Smooth muscle cell (in vitro differentiated cells): ENCODE results near the gene HELZ. TPM values are rescaled to one million over a fixed set of nuclear protein-coding genes. Genes with fewer than 3 reads are reported as not detected.

ENCODE experiments used
- DNase-seq: peaks from one replicate; lab custom pipeline; 2025; ENCODE audit not compliant: unreplicated experiment; lab: John Stamatoyannopoulos, UW
- H2AFZ ChIP-seq: fragments of 200-600 bp; sonication (generic); 2 replicates; pipeline ENCODE4 v1.6.0; 2016; ENCODE audit warnings: antibody characterized with exemption, low read depth, mild to moderate bottlenecking
- H3F3A ChIP-seq: fragments of 200-600 bp; sonication (generic); 2 replicates; pipeline ENCODE4 v1.6.0; 2017; ENCODE audit warnings: antibody characterized with exemption, low read depth
- H3K27ac ChIP-seq: fragments of 200-600 bp; sonication (generic); 2 replicates; pipeline ENCODE4 v1.5.1; 2016; ENCODE audit warnings: low read depth, mild to moderate bottlenecking
- H3K27me3 ChIP-seq: fragments of 200-600 bp; sonication (generic); 2 replicates; pipeline ENCODE4 v1.6.1; 2016; ENCODE audit warnings: low read depth, mild to moderate bottlenecking
- H3K36me3 ChIP-seq: fragments of 200-600 bp; sonication (generic); 2 replicates; pipeline ENCODE4 v1.5.1; 2016; ENCODE audit warnings: low read depth
- H3K4me1 ChIP-seq: fragments of 200-600 bp; sonication (generic); 2 replicates; pipeline ENCODE4 v1.5.1; 2016; ENCODE audit warnings: low read depth
- H3K4me2 ChIP-seq: fragments of 200-600 bp; sonication (generic); 2 replicates; pipeline ENCODE4 v1.6.0; 2016; ENCODE audit warnings: mild to moderate bottlenecking
- H3K4me3 ChIP-seq: fragments of 200-600 bp; sonication (generic); 2 replicates; pipeline ENCODE4 v1.5.1; 2016; ENCODE audit warnings: mild to moderate bottlenecking
- H3K79me2 ChIP-seq: fragments of 200-600 bp; sonication (generic); 2 replicates; pipeline ENCODE4 v1.6.0; 2016; ENCODE audit warnings: low read depth, mild to moderate bottlenecking
- H3K9ac ChIP-seq: fragments of 200-600 bp; sonication (generic); 2 replicates; pipeline ENCODE4 v1.6.0; 2016; ENCODE audit warnings: low read depth
- H3K9me3 ChIP-seq: fragments of 200-600 bp; sonication (generic); replicated peaks from 2 replicates; pipeline ENCODE4 v1.5.1; 2016; ENCODE audit warnings: low read depth
- H4K20me1 ChIP-seq: fragments of 200-600 bp; sonication (generic); 2 replicates; pipeline ENCODE4 v1.6.0; 2016; ENCODE audit warnings: low read depth
- WGBS: methylation state at CpG from one replicate; pipeline ENCODE4 v1.1.7; 2016; ENCODE audit warnings: low lambda C conversion rate; 5-methylcytosine and 5-hydroxymethylcytosine counted together
- polyA plus RNA-seq: library from polyadenylated mRNA; unstranded; fragments of >200 nt; fragmentation: Nextera tagmentation; extraction: Ambion mirVana; gene quantifications from 2 replicates; pipeline ENCODE4 v1.2.1, GENCODE V29; 2016
- total RNA-seq: library from RNA; depleted of rRNA; stranded (reverse); fragments of >200 nt; gene quantifications from 2 replicates; pipeline ENCODE4 v1.2.3, GENCODE V29; 2014
- TF ChIP-seq, protein P1 (sequence below): fragments of 200-600 bp; sonication (generic); IDR thresholded peaks from 2 replicates; pipeline ENCODE4 v1.5.1; 2017; ENCODE audit warnings: borderline replicate concordance, mild to moderate bottlenecking, antibody characterized with exemption; ENCODE audit not compliant: insufficient read depth, poor library complexity, severe bottlenecking

HELZ gene
- total and polyA plus RNA-seq, 2 experiments from 2014 or later, result 18.8 to 34.4 TPM

DNA sequence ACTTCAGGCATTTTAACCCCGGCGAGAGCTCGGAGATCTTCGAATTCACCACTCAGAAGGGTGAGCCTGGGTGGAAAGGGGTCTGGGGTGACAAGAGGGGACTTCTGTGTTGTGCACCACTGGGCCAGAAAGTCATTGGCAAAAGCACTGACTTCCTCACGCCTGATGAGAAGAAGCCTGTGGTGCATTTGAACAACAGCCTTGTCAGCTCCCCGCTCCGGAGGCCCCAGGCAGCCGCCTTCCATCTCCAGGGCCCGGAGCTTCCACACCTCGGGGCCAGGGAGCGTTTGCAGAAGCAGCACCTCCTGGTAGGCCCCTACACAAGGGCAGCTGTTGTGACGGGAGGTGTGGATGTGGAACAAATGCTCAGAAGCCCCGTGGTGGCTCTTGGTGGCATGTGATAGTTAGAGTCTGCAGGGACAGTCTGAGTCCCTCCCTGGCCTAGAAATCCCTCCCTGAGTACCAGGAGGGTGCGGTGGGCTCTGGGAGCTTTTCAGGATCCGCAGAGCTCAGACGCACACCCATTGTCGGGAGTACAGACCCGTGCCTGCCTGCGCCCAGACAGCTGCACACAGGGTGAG is 190.9 kb downstream of the HELZ start:
- TF ChIP-seq, protein P1, sequence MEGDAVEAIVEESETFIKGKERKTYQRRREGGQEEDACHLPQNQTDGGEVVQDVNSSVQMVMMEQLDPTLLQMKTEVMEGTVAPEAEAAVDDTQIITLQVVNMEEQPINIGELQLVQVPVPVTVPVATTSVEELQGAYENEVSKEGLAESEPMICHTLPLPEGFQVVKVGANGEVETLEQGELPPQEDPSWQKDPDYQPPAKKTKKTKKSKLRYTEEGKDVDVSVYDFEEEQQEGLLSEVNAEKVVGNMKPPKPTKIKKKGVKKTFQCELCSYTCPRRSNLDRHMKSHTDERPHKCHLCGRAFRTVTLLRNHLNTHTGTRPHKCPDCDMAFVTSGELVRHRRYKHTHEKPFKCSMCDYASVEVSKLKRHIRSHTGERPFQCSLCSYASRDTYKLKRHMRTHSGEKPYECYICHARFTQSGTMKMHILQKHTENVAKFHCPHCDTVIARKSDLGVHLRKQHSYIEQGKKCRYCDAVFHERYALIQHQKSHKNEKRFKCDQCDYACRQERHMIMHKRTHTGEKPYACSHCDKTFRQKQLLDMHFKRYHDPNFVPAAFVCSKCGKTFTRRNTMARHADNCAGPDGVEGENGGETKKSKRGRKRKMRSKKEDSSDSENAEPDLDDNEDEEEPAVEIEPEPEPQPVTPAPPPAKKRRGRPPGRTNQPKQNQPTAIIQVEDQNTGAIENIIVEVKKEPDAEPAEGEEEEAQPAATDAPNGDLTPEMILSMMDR, result no peak
- Histone ChIP-seq H3F3A (no peaks in the 10 kb centered on the region), H3K9ac (no peak overlapping the region), H2AFZ (no peak overlapping the region), H3K4me3 (no peak overlapping the region), H3K4me2 (no peak overlapping the region), H4K20me1 (no peaks in the 10 kb centered on the region), H3K4me1 (no peaks in the 10 kb centered on the region), H3K9me3 (peaks cover 6% of the 10 kb centered on the region), H3K27ac (no peak overlapping the region), H3K79me2 (no peaks in the 10 kb centered on the region), H3K36me3 (no peaks in the 10 kb centered on the region), H3K27me3 (no peaks in the 10 kb centered on the region)
- no peak for DNase-seq
- 94% methylated on average over 19 of the region's 19 CpGs for WGBS

DNA sequence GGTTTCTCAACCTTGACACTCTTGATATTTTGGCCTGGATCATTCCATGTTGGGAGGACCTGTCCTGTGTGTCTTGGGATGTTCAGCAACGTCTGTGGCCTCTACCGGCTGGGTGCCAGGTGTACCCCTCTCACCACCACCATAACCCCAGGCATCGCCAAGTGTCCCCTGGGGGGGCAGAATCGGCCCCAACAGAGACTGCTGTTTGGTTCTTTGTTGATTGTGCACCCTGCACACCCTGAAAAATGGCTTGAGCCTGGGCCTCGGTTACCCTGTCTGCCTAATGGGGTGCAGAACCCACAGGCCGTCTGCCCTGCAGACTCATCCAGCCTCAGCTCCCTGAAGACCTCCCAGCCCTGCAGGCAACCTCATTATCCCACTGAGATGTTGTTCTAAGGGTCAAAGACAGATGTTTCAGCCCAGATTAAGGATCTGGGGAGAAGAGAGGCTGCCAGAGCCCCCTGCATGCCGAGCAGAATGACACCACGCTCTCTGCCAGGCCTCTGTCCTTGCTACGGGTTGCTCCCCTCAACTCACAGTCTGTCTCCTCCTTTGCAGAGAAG is 191.5 kb downstream of the HELZ start:
- Histone ChIP-seq H4K20me1 (no peaks in the 10 kb centered on the region), H2AFZ (no peak overlapping the region), H3K4me3 (no peak overlapping the region), H3F3A (no peaks in the 10 kb centered on the region), H3K4me1 (no peaks in the 10 kb centered on the region), H3K79me2 (no peaks in the 10 kb centered on the region), H3K36me3 (no peaks in the 10 kb centered on the region), H3K27me3 (no peaks in the 10 kb centered on the region), H3K4me2 (no peak overlapping the region), H3K9me3 (peaks cover 11% of the 10 kb centered on the region), H3K27ac (no peak overlapping the region), H3K9ac (no peak overlapping the region)
- TF ChIP-seq, protein P1, result no peak
- 92% methylated on average over 9 of the region's 9 CpGs for WGBS
- DNase-seq, result no peak

DNA sequence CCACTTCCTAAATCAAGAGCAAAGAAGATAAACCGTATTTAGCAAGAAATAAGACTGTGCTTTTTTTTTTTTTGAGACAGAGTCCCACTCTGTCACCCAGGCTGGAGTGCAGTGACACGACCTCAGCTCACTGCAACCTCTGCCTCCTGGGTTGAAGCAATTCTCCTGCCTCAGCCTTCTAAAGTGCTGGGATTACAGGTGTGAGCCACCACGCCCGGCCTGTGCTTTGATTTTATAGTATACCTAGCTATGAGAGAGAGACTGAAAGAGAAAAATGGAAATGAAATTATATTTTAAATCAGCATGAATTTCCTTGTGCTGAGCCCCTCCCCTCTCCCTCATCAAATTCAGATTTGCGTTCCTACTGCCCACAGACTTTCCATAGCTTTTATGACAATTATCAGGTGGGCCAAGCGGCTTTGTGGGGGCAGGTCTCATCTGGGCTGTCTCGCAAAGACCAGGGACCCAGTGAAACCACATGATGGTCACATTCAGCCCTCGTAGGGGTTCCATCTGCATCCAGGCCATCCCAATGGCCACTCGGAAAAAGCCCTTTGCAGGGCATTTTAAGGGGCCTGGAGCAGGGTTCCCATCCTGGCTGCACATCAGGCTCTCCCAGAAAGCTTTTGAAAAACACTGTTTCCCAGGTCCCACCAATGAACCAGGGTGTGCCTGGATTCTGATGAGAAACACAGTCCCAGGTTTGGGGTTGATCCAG is 192.1 kb downstream of the HELZ start:
- H2AFZ ChIP-seq, result no peak overlapping the region
- H3K4me2 ChIP-seq, result no peak overlapping the region
- no peaks in the 10 kb centered on the region for H3F3A ChIP-seq
- no peaks in the 10 kb centered on the region for H3K4me1 ChIP-seq
- no peak overlapping the region for H3K4me3 ChIP-seq
- no peak overlapping the region for H3K9ac ChIP-seq
- H3K36me3 ChIP-seq, result no peaks in the 10 kb centered on the region
- H3K27ac ChIP-seq, result no peak overlapping the region
- H3K9me3 ChIP-seq, result peaks cover 16% of the 10 kb centered on the region
- no peaks in the 10 kb centered on the region for H4K20me1 ChIP-seq
- no peaks in the 10 kb centered on the region for H3K79me2 ChIP-seq
- TF ChIP-seq, protein P1, result no peak
- H3K27me3 ChIP-seq, result no peaks in the 10 kb centered on the region
- no peak for DNase-seq
- 92% methylated on average over 9 of the region's 9 CpGs for WGBS

DNA sequence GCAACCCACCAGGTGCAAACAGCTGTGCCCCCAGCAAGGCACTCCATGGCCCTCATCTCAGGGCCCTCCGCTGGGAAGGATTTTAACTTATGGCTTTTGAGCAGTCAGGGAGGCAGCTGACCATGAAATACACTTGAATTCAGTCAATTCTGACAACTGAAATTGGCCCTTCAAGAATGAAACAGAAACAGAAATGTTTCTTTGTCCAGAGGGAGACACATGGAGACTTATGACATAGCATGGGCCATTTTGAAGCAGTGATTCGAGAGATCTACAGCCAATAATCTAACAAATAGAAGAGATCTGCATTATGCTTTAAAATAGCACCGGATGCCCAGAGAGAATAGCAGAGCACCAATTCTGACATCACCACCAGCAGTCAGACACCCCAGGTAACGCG is 193.2 kb downstream of the HELZ start:
- H2AFZ ChIP-seq, result no peak overlapping the region
- no peaks in the 10 kb centered on the region for H3K79me2 ChIP-seq
- H3K27ac ChIP-seq, result no peak overlapping the region
- no peaks in the 10 kb centered on the region for H3K36me3 ChIP-seq
- H3K4me3 ChIP-seq, result no peak overlapping the region
- TF ChIP-seq, protein P1, result no peak
- H3K9me3 ChIP-seq, result peaks cover 21% of the 10 kb centered on the region
- 95% methylated on average over 5 of the region's 5 CpGs for WGBS
- H3K4me2 ChIP-seq, result no peak overlapping the region
- H3K9ac ChIP-seq, result no peak overlapping the region
- no peaks in the 10 kb centered on the region for H3K27me3 ChIP-seq
- H3F3A ChIP-seq, result no peaks in the 10 kb centered on the region
- DNase-seq, result no peak
- no peaks in the 10 kb centered on the region for H3K4me1 ChIP-seq
- no peaks in the 10 kb centered on the region for H4K20me1 ChIP-seq
